Fibroblast of lung (primary cell): ENCODE data around the gene CHST9. TPM values are rescaled to one million over a fixed set of nuclear protein-coding genes. Genes with fewer than 3 reads are reported as not detected.
"Not testable (repeated sequence)": the region's sequence is repeated elsewhere in the genome, so short reads cannot be mapped to it uniquely, and the experiment has no call there.

Experiments
- DNase-seq, 2 donors: peaks; one replicate each; pipeline versions ENCODE4 v3.0.0 to v3.0.0-alpha.2; 2010; ENCODE audit warnings: low read depth in 2 of 2
- H2AFZ ChIP-seq: 2 replicates; pipeline ENCODE4 v1.5.1; 2012; ENCODE audit warnings: low read length, control low read depth, inconsistent platforms
- H3K27ac ChIP-seq: 2 replicates; pipeline ENCODE4 v1.5.1; 2011; ENCODE audit warnings: low read length, control low read depth; ENCODE audit not compliant: insufficient read depth
- H3K27me3 ChIP-seq: 2 replicates; pipeline ENCODE4 v1.5.1; 2011; ENCODE audit warnings: mild to moderate bottlenecking, low read length; ENCODE audit not compliant: control insufficient read depth, insufficient read depth
- H3K36me3 ChIP-seq: 2 replicates; pipeline ENCODE4 v1.5.1; 2011; ENCODE audit warnings: low read length; ENCODE audit not compliant: control insufficient read depth, insufficient read depth
- H3K4me1 ChIP-seq: 2 replicates; pipeline ENCODE4 v1.5.1; 2011; ENCODE audit warnings: low read length; ENCODE audit not compliant: control insufficient read depth, insufficient read depth; ENCODE audit errors: extremely low read depth
- H3K4me2 ChIP-seq: 2 replicates; pipeline ENCODE4 v1.5.1; 2011; ENCODE audit warnings: low read length, control low read depth; ENCODE audit not compliant: insufficient read depth; ENCODE audit errors: extremely low read depth
- H3K4me3 ChIP-seq, 4 experiments: fragments of 200-600 bp in 1 of 4; sonication (generic) in 1 of 4; replicated peaks in 1 of 4; 2 replicates each; pipeline ENCODE4 v1.5.1; 2011 to 2016; ENCODE audit warnings: low read length in 4 of 4, low read depth in 3 of 4, mild to moderate bottlenecking in 3 of 4, control low read depth in 2 of 4, inconsistent platforms in 1 of 4, mixed read lengths in 1 of 4; ENCODE audit not compliant: insufficient read depth in 1 of 4; ENCODE audit errors: control extremely low read depth in 1 of 4
- H3K79me2 ChIP-seq: 2 replicates; pipeline ENCODE4 v1.5.1; 2012; ENCODE audit warnings: mild to moderate bottlenecking, low read length, inconsistent platforms; ENCODE audit not compliant: control insufficient read depth, insufficient read depth
- H3K9ac ChIP-seq: 2 replicates; pipeline ENCODE4 v1.5.1; 2011; ENCODE audit warnings: mild to moderate bottlenecking, low read length, control low read depth; ENCODE audit not compliant: insufficient read depth
- H3K9me3 ChIP-seq: 2 replicates; pipeline ENCODE4 v1.5.1; 2012; ENCODE audit warnings: low read depth, low read length; ENCODE audit not compliant: control insufficient read depth, insufficient read depth
- H4K20me1 ChIP-seq: 2 replicates; pipeline ENCODE4 v1.5.1; 2011; ENCODE audit warnings: low read length; ENCODE audit not compliant: control insufficient read depth, insufficient read depth; ENCODE audit errors: extremely low read depth
- CTCF ChIP-seq, 2 donors: IDR thresholded peaks in 1 of 2; conservative IDR thresholded peaks in 1 of 2; 1 replicate in 1 of 2; 2 replicates in 1 of 2; pipeline ENCODE4 v1.5.1; 2011 to 2012; ENCODE audit warnings: low read length in 2 of 2, control low read depth in 1 of 2, inconsistent platforms in 1 of 2, low read depth in 1 of 2, mild to moderate bottlenecking in 1 of 2
- EZH2 ChIP-seq: IDR thresholded peaks from 2 replicates; pipeline ENCODE4 v1.5.1; 2012; ENCODE audit warnings: low read length, control low read depth, mild to moderate bottlenecking; ENCODE audit errors: missing control alignments
- polyA plus RNA-seq, 2 donors: library from polyadenylated mRNA; depleted of rRNA in 1 of 2; stranded (reverse) in 1 of 2; unstranded in 1 of 2; fragments of >200 nt; gene quantifications; 2 replicates each; pipeline ENCODE4 v1.2.1, GENCODE V29; 2011 to 2012; ENCODE audit warnings: missing spikeins in 1 of 2
- total RNA-seq: library from RNA; depleted of rRNA; stranded (reverse); fragments of >200 nt; gene quantifications from 2 replicates; pipeline ENCODE4 v1.2.1, GENCODE V29; 2014

The CHST9 gene
- total and polyA plus RNA-seq, 2 donors (not counting 1 experiment from before 2014, with no cell fraction given): not detected

- Histone ChIP-seq H3K9me3 (no peaks in the 10 kb centered on the region), H2AFZ (no peak overlapping the region), H3K36me3 (no peaks in the 10 kb centered on the region), H3K4me1 (no peaks in the 10 kb centered on the region), H3K27ac (no peak overlapping the region), H3K27me3 (no peaks in the 10 kb centered on the region), H3K79me2 (no peaks in the 10 kb centered on the region), H4K20me1 (no peaks in the 10 kb centered on the region), H3K9ac (no peak overlapping the region), H3K4me3 (no peak overlapping the region), H3K4me2 (no peak overlapping the region)
- no peak for DNase-seq
- TF ChIP-seq CTCF (conservative IDR thresholded peaks at IDR 0.05 in 1 of 2, IDR thresholded peaks at IDR 0.05 in 1 of 2; ENCODE audit: low read depth in 1 of 2, low read length in 2 of 2) (no peak), EZH2 (no peak)
Measured at GRCh38 chr18:27094621-27095020, 90.5 kb downstream of the CHST9 start.

- not testable (repeated sequence) for H3K27me3 ChIP-seq, H3K79me2 ChIP-seq, DNase-seq, H3K9me3 ChIP-seq, H3K27ac ChIP-seq, H3K36me3 ChIP-seq, H3K4me3 ChIP-seq, H3K9ac ChIP-seq, H2AFZ ChIP-seq, H3K4me2 ChIP-seq, H3K4me1 ChIP-seq, H4K20me1 ChIP-seq
Measured at GRCh38 chr18:27093290-27093689, 91.8 kb downstream of the CHST9 start.

- H3K27me3 ChIP-seq: no peaks in the 10 kb centered on the region
- DNase-seq: no peak
- no peak overlapping the region for H3K9ac ChIP-seq
- TF ChIP-seq EZH2 (no peak), CTCF (conservative IDR thresholded peaks at IDR 0.05 in 1 of 2, IDR thresholded peaks at IDR 0.05 in 1 of 2; ENCODE audit: low read depth in 1 of 2, low read length in 2 of 2) (no peak)
- no peak overlapping the region for H3K4me2 ChIP-seq
- H3K79me2 ChIP-seq: no peaks in the 10 kb centered on the region
- H3K36me3 ChIP-seq: no peaks in the 10 kb centered on the region
- H3K4me3 ChIP-seq: no peak overlapping the region
- H4K20me1 ChIP-seq: no peaks in the 10 kb centered on the region
- no peak overlapping the region for H2AFZ ChIP-seq
- H3K27ac ChIP-seq: no peak overlapping the region
- no peaks in the 10 kb centered on the region for H3K9me3 ChIP-seq
- H3K4me1 ChIP-seq: no peaks in the 10 kb centered on the region
Measured at GRCh38 chr18:27081701-27082100, 103.4 kb downstream of the CHST9 start.

GRCh38 chr18:27075828-27076227, 109.3 kb downstream of the CHST9 start:
- no peaks in the 10 kb centered on the region for H3K9me3 ChIP-seq
- no peaks in the 10 kb centered on the region for H3K27me3 ChIP-seq
- H3K27ac ChIP-seq: no peak overlapping the region
- H3K79me2 ChIP-seq: no peaks in the 10 kb centered on the region
- no peak overlapping the region for H3K9ac ChIP-seq
- no peak overlapping the region for H3K4me3 ChIP-seq
- no peaks in the 10 kb centered on the region for H4K20me1 ChIP-seq
- no peaks in the 10 kb centered on the region for H3K36me3 ChIP-seq
- H3K4me1 ChIP-seq: no peaks in the 10 kb centered on the region
- H3K4me2 ChIP-seq: no peak overlapping the region
- DNase-seq: no peak
- no peak for TF ChIP-seq EZH2
- no peak for TF ChIP-seq CTCF (conservative IDR thresholded peaks at IDR 0.05 in 1 of 2, IDR thresholded peaks at IDR 0.05 in 1 of 2; ENCODE audit: low read depth in 1 of 2, low read length in 2 of 2)
- no peak overlapping the region for H2AFZ ChIP-seq
